Skeletal muscle satellite cell (primary cell): ENCODE results near the gene IL12A.

ENCODE experiments used
- H3K27me3 ChIP-seq: 2 replicates; pipeline ENCODE4 v1.7.0; 2013; ENCODE audit warnings: low read length; ENCODE audit not compliant: control insufficient read depth, insufficient read depth
- H3K36me3 ChIP-seq: 2 replicates; pipeline ENCODE4 v1.7.0; 2013; ENCODE audit warnings: mild to moderate bottlenecking, control low read depth, low read length; ENCODE audit not compliant: insufficient read depth
- H3K4me1 ChIP-seq: 2 replicates; pipeline ENCODE4 v1.7.0; 2013; ENCODE audit warnings: low read length; ENCODE audit not compliant: control insufficient read depth, insufficient read depth
- H3K4me2 ChIP-seq: 2 replicates; pipeline ENCODE4 v1.7.0; 2013; ENCODE audit warnings: mild to moderate bottlenecking, low read length
- H3K4me3 ChIP-seq: 2 replicates; pipeline ENCODE4 v1.7.0; 2013; ENCODE audit warnings: low read length
- H3K9ac ChIP-seq: 2 replicates; pipeline ENCODE4 v1.7.0; 2013; ENCODE audit warnings: mild to moderate bottlenecking, low read depth, low read length, moderate library complexity
- H3K9me3 ChIP-seq: replicated peaks from 2 replicates; pipeline ENCODE4 v1.7.0; 2013; ENCODE audit warnings: mild to moderate bottlenecking, control low read depth, low read length

The IL12A gene

DNA sequence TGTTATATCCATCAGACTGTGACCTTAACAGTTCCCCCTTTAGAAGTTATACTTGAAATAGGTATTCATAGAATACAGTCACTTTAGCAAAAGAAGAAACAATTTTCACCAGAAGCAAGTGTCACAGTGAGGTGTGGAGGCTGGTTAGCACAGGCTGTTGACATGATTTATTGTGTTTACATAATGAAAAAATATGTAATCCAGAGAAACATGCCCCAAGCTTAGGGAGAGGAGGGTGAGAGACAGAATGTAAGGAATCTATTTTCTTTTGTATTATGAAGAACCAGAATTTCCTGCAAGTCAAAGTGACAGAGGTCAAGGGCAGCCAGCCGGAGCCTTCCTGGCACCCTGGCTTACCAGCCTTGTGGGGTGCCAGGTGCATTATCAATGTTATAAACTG is 4.0 kb downstream of the IL12A start:
- Histone ChIP-seq H3K4me3 (no peak overlapping the region), H3K4me2 (no peak overlapping the region), H3K27me3 (no peaks in the 10 kb centered on the region), H3K4me1 (peaks cover 45% of the 10 kb centered on the region), H3K9ac (no peak overlapping the region), H3K36me3 (no peaks in the 10 kb centered on the region), H3K9me3 (no peaks in the 10 kb centered on the region)

DNA sequence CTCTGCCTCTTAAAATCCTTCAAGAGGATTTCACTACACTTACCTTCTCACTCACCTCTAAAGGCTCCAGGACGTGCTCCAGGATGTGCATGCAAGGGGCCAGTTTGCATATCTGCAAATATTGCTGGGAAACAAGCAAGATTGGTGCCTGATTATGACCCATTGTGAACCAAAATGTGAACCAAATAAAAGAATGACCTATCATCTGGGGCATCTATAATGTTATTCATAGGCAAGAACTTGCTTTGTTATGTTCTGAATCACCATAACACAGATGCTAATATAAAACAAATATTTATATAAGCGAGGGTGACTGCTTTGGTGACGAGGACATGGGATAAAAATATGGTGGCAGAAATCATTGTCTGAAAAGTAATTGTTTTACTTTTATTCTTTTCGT is 5.5 kb downstream of the IL12A start:
- H3K9me3 ChIP-seq: no peaks in the 10 kb centered on the region
- H3K9ac ChIP-seq: no peak overlapping the region
- no peaks in the 10 kb centered on the region for H3K27me3 ChIP-seq
- H3K4me1 ChIP-seq: peaks cover 32% of the 10 kb centered on the region
- peak overlapping the region; percentile 15 for H3K4me2 ChIP-seq
- H3K36me3 ChIP-seq: no peaks in the 10 kb centered on the region
- no peak overlapping the region for H3K4me3 ChIP-seq

DNA sequence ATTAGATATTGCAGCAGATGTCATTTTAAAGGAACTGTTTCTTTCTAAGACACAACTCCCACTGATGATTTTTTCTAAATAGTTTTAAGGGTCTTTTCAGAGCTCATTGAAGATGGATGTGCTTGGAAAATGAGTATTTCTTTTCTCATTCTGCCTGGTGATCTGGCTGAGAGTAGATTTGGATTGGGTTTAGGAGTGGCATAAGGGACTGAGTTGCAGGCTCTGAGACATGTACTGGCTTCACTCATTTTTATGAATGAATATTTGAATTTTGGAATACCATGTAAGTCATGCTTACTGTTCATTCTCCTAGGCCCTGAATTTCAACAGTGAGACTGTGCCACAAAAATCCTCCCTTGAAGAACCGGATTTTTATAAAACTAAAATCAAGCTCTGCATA is 6.5 kb downstream of the IL12A start:
- no peak overlapping the region for H3K4me2 ChIP-seq
- H3K4me1 ChIP-seq: peaks cover 23% of the 10 kb centered on the region
- no peaks in the 10 kb centered on the region for H3K9me3 ChIP-seq
- H3K36me3 ChIP-seq: no peaks in the 10 kb centered on the region
- H3K9ac ChIP-seq: no peak overlapping the region
- H3K27me3 ChIP-seq: no peaks in the 10 kb centered on the region
- H3K4me3 ChIP-seq: no peak overlapping the region

DNA sequence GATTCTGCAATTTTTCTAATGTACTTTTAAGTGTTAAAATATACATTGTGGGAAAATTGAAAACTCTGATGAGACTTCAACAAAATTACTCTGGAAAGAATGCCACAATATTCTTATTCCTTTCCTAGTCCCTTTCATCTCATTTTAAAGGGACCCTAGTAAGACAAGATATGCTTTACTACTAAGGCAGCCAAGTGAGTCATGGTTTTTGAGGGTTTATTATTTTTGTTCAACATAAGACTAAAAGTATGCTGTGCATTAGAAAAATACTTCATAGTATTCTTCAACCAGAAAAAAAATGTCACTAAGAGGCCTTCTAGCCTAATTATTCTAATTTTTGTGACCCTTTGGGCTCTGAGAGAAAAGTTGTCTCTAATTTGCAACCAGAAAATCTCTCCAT is 7.4 kb downstream of the IL12A start:
- peaks cover 22% of the 10 kb centered on the region for H3K4me1 ChIP-seq
- no peak overlapping the region for H3K4me2 ChIP-seq
- no peaks in the 10 kb centered on the region for H3K9me3 ChIP-seq
- no peaks in the 10 kb centered on the region for H3K27me3 ChIP-seq
- no peaks in the 10 kb centered on the region for H3K36me3 ChIP-seq
- no peak overlapping the region for H3K4me3 ChIP-seq
- no peak overlapping the region for H3K9ac ChIP-seq

DNA sequence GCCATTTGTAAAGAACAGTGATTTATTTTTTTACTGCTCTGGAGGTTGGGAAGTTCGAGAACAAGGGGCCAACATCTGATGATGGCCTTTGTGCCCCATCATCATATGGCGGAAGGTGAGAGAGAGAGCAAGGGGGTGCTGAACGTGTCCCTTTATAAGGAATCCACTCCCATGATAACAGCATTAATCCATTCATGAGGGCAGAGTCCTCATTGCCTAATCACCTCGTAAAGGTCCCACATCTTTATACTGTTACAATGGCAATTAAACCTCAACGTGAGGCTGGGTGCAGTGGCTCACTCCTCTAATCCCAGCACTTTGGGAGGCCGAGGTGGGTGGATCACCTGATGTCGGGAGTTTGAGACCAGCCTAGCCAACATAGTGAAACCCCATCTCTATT is 8.3 kb downstream of the IL12A start:
- Histone ChIP-seq H3K4me2 (no peak overlapping the region), H3K4me3 (no peak overlapping the region), H3K4me1 (peaks cover 22% of the 10 kb centered on the region), H3K36me3 (no peaks in the 10 kb centered on the region), H3K9ac (no peak overlapping the region), H3K27me3 (no peaks in the 10 kb centered on the region), H3K9me3 (no peaks in the 10 kb centered on the region)

DNA sequence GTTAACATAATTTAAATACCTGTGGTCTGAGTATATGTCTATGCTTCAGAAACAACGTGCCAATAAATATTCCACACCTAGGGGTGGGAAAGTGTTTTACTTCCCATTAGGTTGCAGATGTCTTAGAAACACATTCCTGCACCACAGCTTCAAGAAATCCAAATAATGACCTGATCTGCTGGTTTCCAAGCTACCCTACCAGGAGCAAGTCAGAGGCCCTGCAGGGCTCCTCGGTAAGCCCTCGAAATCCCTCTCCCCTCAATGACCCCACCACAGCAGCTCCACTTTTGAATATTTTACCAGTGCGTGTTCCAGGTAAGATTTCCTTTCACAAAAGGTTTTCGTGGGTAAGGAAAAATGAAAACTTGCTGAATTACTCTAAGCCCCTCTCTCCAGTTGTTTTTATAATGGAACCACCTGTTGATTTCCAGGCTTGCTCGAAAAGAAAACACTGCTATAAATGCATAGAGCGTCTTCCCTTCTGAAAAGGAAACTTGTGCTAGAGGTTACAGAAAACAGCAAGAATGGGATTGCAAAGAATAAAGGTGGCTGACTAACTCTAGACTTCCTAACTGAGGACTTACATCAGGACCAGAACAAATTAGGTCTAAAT is 12.6 kb downstream of the IL12A start:
- Histone ChIP-seq H3K9ac (no peak overlapping the region), H3K27me3 (no peaks in the 10 kb centered on the region), H3K4me2 (no peak overlapping the region)

DNA sequence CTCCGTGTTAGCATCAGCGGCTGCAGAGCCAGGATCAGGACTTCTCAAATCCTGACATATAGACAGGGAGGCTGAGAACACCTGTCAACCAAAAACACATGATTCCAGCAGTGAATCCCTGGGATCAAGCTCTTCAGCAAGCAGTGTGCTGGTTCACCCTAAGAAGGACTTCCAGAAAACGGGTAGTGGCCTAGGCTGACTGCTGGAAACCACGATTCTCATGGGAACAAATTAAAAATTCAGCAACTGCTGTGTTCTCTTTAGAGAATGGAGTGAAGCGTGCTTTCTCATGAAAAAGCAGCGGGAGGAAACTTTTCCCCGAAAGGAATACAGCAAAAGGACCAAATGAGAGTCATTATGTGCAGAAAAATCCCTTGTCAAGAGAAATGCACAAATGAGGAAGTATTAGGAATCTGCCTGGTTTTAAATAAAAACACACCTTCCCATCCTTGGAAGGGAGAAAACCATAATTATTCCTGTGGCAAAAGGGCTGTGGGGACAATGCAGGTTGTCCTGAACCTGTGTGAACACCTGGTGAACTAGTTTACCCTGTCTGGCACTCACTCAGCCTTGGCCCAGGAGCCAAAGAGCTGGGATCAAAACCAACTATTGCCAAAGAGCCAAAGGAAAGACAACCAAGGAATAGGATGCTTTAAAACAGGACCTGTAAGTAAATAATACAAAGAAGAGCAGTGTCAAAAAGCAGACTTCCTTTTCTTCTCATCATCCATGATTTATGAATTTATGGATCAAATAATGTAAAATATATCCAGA is 13.4 kb downstream of the IL12A start:
- no peaks in the 10 kb centered on the region for H3K27me3 ChIP-seq
- no peaks in the 10 kb centered on the region for H3K36me3 ChIP-seq

More for the DNA sequence above, 12.6 kb downstream of the IL12A start:
- no peak overlapping the region for H3K4me3 ChIP-seq
- peaks cover 8% of the 10 kb centered on the region for H3K4me1 ChIP-seq
- H3K9me3 ChIP-seq: no peaks in the 10 kb centered on the region
- no peaks in the 10 kb centered on the region for H3K36me3 ChIP-seq

DNA sequence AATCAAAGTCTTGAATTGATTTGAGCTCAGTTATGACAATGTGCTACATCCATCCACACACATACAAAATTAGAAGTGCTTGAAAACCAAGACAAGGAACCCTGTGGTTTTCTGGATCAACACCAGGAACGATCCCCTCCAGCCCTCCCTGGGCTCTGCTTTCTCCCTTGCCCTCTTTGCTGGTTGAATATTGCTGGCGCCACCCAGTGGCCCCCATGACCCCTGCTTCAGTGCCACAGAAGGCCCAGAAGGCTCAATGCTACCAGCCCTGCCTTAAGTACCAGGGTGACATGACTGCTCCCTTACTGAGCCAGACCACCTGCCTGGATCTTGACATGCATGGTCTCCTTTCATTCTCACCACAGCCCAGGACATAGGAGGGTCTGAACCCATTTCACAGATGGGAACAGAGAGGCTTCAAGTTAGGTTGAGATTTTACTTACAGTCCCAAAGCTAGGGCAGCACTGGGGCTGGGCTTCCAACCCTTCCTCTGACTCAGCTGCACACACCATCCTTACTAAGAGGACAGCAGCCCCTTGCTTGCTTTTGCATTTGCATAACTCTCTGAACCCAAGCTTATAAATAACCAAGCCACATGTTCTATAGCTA is 15.0 kb downstream of the IL12A start:
- H3K36me3 ChIP-seq: no peaks in the 10 kb centered on the region
- H3K9me3 ChIP-seq: no peaks in the 10 kb centered on the region
- H3K4me3 ChIP-seq: no peak overlapping the region
- H3K4me2 ChIP-seq: no peak overlapping the region
- peaks cover 7% of the 10 kb centered on the region for H3K4me1 ChIP-seq
- H3K27me3 ChIP-seq: no peaks in the 10 kb centered on the region
- no peak overlapping the region for H3K9ac ChIP-seq

More for the DNA sequence above, 13.4 kb downstream of the IL12A start:
- Histone ChIP-seq H3K9ac (no peak overlapping the region), H3K4me1 (peaks cover 7% of the 10 kb centered on the region), H3K4me2 (no peak overlapping the region), H3K9me3 (no peaks in the 10 kb centered on the region), H3K4me3 (no peak overlapping the region)

DNA sequence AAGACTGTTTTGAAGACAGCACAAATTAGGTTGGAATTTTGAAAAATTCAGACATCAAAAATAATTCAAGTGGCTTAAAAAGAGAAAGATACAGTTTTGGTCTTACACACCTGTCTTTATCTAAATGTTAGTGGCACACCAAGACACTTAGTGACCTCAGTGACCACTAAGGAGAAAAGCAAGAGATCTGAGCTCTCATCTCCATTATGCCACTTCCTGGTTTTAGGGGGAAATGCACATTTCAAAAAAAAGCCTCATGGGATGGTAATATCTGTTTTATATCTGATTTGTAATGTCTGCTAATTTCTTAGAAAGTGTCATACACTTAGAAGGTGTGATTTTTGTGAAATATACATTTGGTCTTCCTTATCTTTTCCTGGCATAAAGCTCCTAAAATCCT is 16.4 kb downstream of the IL12A start:
- Histone ChIP-seq H3K9me3 (no peaks in the 10 kb centered on the region), H3K9ac (no peak overlapping the region), H3K27me3 (no peaks in the 10 kb centered on the region), H3K4me2 (no peak overlapping the region), H3K4me3 (no peak overlapping the region), H3K36me3 (no peaks in the 10 kb centered on the region), H3K4me1 (peaks cover 7% of the 10 kb centered on the region)

DNA sequence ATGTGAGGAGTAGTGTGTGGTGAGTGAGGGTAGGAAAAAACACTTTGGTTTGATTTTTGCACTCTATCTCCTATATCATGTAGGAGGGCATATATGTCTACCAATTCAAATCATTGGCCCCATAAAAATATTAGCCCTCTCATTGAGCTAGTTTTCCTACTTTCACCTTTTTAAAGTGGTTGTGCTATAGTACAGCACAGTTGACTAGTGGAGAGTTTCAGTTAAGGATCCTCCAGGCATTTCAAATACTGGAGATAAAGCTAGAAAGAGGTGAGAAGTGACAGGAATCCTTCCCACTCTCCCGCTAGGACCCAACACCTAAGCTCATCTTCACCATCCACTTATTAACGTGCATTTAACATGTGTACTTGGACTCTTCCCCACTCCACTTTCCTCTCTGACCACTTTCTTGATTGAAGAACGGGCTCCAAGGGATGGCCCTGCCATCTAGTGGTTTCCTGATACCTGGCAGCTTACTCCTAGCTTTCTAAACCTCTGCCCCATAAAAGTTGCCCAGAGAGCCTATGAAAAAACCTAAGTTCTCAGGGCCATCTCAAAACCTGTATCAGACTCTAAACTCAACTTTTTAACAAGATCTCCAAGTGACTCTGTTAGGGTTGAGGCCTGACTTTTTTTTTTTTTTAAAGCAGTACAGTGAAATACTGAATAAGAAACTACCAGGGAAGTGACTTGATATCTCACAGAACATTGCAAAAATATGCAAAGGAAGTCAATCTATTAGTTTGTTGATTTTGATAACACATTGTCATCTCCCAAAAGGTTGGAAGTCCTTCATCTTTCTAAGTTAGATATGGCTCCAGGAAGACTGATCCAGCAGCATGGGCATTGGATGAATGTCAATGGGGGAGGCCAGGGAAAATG is 17.9 kb downstream of the IL12A start:
- no peaks in the 10 kb centered on the region for H3K36me3 ChIP-seq
- H3K9me3 ChIP-seq: no peaks in the 10 kb centered on the region
- H3K4me1 ChIP-seq: peaks cover 7% of the 10 kb centered on the region
- no peak overlapping the region for H3K4me2 ChIP-seq
- H3K4me3 ChIP-seq: no peak overlapping the region
- H3K9ac ChIP-seq: no peak overlapping the region
- H3K27me3 ChIP-seq: no peaks in the 10 kb centered on the region

DNA sequence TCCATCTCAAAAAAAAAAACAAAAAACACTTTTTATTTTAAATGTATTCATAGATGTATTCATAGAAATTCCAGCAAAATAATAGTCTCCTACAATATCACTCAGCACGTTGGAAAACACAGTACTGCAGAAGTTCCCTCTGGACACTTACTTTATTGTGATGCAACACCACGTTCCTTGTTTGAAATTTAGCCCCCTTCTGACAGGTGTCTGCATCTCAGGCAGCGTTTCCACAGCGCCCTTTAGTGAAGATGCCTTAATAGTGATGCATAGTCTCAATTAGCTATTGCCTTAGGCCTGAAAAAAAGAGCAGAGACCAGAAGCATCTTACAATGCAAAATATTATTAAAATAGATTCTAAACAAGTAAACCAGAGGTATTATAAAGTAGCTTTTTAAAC is 20.3 kb downstream of the IL12A start:
- Histone ChIP-seq H3K9ac (no peak overlapping the region), H3K27me3 (no peaks in the 10 kb centered on the region), H3K4me2 (no peak overlapping the region), H3K36me3 (no peaks in the 10 kb centered on the region), H3K9me3 (no peaks in the 10 kb centered on the region), H3K4me3 (no peak overlapping the region), H3K4me1 (peaks cover 2% of the 10 kb centered on the region)
